Prostate gland (tissue), 2 donors: ENCODE measurements around the gene CERS6. TPM values are rescaled to one million over a fixed set of nuclear protein-coding genes. Genes with fewer than 3 reads are reported as not detected.

Experiments
- DNase-seq: peaks from one replicate; pipeline ENCODE4 v3.0.0-alpha.2; 2019; ENCODE audit warnings: low spot score
- H3K27ac ChIP-seq, 2 donors: fragments of 200-600 bp; sonication (generic); 2 replicates each; pipeline ENCODE4 v1.5.1; 2017 to 2019
- H3K27me3 ChIP-seq: fragments of 200-600 bp; sonication (generic); replicated peaks from 2 replicates; pipeline ENCODE4 v1.5.1; 2019; ENCODE audit not compliant: insufficient read depth
- H3K36me3 ChIP-seq, 2 donors: fragments of 200-600 bp; sonication (generic); 1 replicate in 1 of 2; 2 replicates in 1 of 2; pipeline versions ENCODE4 v1.5.1 to v1.8.1; 2017 to 2019
- H3K4me1 ChIP-seq: fragments of 200-600 bp; sonication (generic); replicated peaks from 2 replicates; pipeline ENCODE4 v1.5.1; 2019
- H3K4me3 ChIP-seq, 2 donors: fragments of 200-600 bp; sonication (generic); 2 replicates each; pipeline ENCODE4 v1.5.1; 2017 to 2019
- H3K9me3 ChIP-seq: fragments of 200-600 bp; sonication (generic); 2 replicates; pipeline ENCODE4 v1.5.1; 2017
- POLR2A ChIP-seq: fragments of 450-650 bp; IDR thresholded peaks from one replicate; pipeline ENCODE4 v1.6.1; 2016; ENCODE audit warnings: antibody characterized with exemption, mild to moderate bottlenecking
- POLR2AphosphoS5 ChIP-seq: sonication (generic); formaldehyde crosslinking; IDR thresholded peaks from one replicate; pipeline ENCODE4 v1.6.1; 2017; ENCODE audit warnings: antibody characterized with exemption
- WGBS: methylation state at CpG from one replicate; pipeline ENCODE4 v1.1.5; 2018; 5-methylcytosine and 5-hydroxymethylcytosine counted together
- intact Hi-C: fragments of 100-400 bp; cut with DNase I; formaldehyde crosslinking; loops from one replicate; pipeline ENCODE4 v1.14.2; 2022
- total RNA-seq, 2 donors: library from RNA; depleted of rRNA; stranded (reverse); fragments of >200 nt; gene quantifications; one replicate each; pipeline ENCODE4 v1.1.0, GENCODE V29; 2016
- TF ChIP-seq, protein P1 (sequence below), 4 experiments: fragments of 200-600 bp in 2 of 4; fragments of 450-650 bp in 2 of 4; sonication (generic) in 2 of 4; IDR thresholded peaks; 1 replicate in 3 of 4; 2 replicates in 1 of 4; pipeline ENCODE4 v1.5.1; 2016 to 2019; ENCODE audit warnings: antibody characterized with exemption in 4 of 4, mild to moderate bottlenecking in 2 of 4, moderate library complexity in 2 of 4

The CERS6 gene
- total RNA-seq, 2 donors from 2014 or later, result 30.1 to 67.8 TPM

DNA sequence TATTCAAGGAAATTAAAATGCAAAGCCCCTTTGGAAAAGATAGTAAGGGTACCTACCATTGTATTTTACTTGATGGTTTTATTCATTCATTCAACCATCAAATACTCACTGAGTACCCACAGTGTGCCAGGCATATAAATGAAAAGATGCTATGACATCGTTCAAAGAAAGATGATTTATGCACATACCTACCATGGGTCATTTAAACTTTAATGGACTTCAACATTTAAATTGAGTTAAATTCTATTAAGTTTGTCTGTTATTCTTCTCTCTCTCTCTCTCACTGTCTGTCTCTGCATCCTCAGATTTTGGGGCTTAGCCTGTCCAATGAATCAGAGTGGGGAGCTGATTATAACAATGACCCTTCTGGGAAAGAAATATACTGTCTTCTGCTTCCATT, 87.9 kb downstream of the CERS6 start:
- no peak for DNase-seq
- TF ChIP-seq POLR2A (no peak), POLR2AphosphoS5 (no peak)
- TF ChIP-seq, protein P1, sequence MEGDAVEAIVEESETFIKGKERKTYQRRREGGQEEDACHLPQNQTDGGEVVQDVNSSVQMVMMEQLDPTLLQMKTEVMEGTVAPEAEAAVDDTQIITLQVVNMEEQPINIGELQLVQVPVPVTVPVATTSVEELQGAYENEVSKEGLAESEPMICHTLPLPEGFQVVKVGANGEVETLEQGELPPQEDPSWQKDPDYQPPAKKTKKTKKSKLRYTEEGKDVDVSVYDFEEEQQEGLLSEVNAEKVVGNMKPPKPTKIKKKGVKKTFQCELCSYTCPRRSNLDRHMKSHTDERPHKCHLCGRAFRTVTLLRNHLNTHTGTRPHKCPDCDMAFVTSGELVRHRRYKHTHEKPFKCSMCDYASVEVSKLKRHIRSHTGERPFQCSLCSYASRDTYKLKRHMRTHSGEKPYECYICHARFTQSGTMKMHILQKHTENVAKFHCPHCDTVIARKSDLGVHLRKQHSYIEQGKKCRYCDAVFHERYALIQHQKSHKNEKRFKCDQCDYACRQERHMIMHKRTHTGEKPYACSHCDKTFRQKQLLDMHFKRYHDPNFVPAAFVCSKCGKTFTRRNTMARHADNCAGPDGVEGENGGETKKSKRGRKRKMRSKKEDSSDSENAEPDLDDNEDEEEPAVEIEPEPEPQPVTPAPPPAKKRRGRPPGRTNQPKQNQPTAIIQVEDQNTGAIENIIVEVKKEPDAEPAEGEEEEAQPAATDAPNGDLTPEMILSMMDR (IDR thresholded peaks at IDR 0.05), result no peak
- H3K36me3 ChIP-seq, result no peaks in the 10 kb centered on the region
- no peaks in the 10 kb centered on the region for H3K27me3 ChIP-seq
- H3K4me3 ChIP-seq, result no peak overlapping the region
- intact Hi-C loops, result no loop called here
- WGBS, result 87% methylated on average over 1 of the region's 1 CpG
- H3K9me3 ChIP-seq, result no peaks in the 10 kb centered on the region
- H3K27ac ChIP-seq, result no peak overlapping the region
- H3K4me1 ChIP-seq, result no peaks in the 10 kb centered on the region

DNA sequence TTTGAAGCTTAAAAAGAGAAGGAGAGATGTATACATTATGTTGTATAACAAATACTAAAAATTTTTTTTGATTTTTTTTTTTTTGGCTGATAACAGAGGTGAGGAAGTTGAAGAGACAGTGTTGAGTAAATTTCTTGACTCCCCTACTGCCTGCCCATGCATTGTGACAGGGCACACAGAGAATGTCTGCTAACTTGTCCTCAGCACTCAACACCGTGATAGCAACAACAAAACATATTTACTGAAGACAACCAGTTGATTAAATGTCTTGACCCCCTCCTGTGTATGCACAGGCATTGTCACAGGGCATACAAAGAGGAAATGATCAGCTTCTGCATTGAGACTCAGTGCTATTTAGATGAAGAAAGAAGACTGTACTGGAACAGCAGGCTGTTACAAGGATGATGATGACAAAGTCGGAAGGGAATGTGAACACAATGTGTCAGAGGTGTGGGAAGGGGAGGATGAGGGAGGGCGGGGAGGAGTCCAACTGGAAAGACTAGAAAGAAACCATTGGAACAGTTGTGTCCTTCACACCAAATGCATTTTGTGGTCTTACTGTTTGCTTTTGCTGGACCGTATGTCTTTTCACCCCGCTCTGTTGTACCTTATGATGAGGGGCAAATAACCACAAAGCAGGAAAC, 89.5 kb downstream of the CERS6 start:
- no peaks in the 10 kb centered on the region for H3K9me3 ChIP-seq
- no peak for TF ChIP-seq POLR2A
- no peak for TF ChIP-seq POLR2AphosphoS5
- TF ChIP-seq, protein P1 (IDR thresholded peaks at IDR 0.05), result no peak
- H3K4me1 ChIP-seq, result no peaks in the 10 kb centered on the region
- H3K27ac ChIP-seq, result no peak overlapping the region
- intact Hi-C loops, result no loop called here
- no peaks in the 10 kb centered on the region for H3K27me3 ChIP-seq
- H3K36me3 ChIP-seq, result no peaks in the 10 kb centered on the region
- no peak overlapping the region for H3K4me3 ChIP-seq
- WGBS, result 55% methylated on average over 5 of the region's 5 CpGs
- DNase-seq, result no peak

DNA sequence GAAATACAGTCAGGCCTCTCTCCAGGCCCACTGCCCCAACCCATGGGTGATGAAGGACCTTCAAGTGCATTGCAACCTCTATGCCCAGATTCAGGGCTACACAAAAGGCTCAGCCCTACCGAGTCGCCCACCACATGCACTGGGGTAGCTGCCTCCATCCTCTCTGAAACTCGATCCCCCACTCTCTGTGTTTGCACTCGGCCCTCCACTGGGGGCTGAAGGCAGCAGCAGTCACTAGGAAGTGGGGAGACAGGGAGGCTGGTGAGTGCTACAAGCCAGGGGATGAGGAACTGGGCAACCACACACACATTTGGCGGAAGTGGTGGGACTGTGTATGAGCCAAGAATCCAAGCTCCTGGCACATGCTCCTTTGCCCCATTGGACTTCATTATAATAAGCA, 94.6 kb downstream of the CERS6 start:
- 79% methylated on average over 5 of the region's 5 CpGs for WGBS

DNA sequence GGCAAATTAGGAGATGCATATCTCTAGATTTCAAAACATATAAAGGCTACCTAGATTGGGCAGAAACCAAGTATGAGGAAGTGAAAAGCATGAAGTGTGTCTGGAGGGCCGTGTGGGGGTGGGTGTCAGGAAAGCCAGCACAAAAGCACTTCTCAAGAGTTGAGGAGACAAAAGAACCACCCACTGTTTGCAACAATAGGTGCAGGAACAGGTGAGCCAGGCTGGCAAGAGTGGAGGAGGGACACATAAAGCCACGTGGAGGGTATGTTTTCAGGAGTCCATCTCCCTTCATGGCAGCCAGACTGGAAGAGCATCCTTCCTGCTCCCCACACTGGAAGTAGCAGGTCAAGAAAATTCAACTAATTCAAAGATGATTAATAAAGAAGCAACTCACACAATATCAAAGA, 96.4 kb downstream of the CERS6 start:
- H3K27ac ChIP-seq, result no peak overlapping the region
- 65% methylated on average over 2 of the region's 2 CpGs for WGBS
- no peak for TF ChIP-seq POLR2AphosphoS5
- no peak for TF ChIP-seq POLR2A
- no peaks in the 10 kb centered on the region for H3K9me3 ChIP-seq
- no peaks in the 10 kb centered on the region for H3K4me1 ChIP-seq
- no peaks in the 10 kb centered on the region for H3K27me3 ChIP-seq
- no peak for DNase-seq
- intact Hi-C loops, result no loop called here
- H3K36me3 ChIP-seq, result no peaks in the 10 kb centered on the region
- H3K4me3 ChIP-seq, result no peak overlapping the region

More for the DNA sequence above, 94.6 kb downstream of the CERS6 start:
- Histone ChIP-seq H3K4me1 (no peaks in the 10 kb centered on the region), H3K9me3 (no peaks in the 10 kb centered on the region), H3K36me3 (no peaks in the 10 kb centered on the region), H3K4me3 (no peak overlapping the region), H3K27me3 (no peaks in the 10 kb centered on the region), H3K27ac (no peak overlapping the region)
- intact Hi-C loops, result no loop called here
- no peak for DNase-seq
- TF ChIP-seq, protein P1 (IDR thresholded peaks at IDR 0.05), result no peak
- TF ChIP-seq POLR2AphosphoS5 (no peak), POLR2A (no peak)

DNA sequence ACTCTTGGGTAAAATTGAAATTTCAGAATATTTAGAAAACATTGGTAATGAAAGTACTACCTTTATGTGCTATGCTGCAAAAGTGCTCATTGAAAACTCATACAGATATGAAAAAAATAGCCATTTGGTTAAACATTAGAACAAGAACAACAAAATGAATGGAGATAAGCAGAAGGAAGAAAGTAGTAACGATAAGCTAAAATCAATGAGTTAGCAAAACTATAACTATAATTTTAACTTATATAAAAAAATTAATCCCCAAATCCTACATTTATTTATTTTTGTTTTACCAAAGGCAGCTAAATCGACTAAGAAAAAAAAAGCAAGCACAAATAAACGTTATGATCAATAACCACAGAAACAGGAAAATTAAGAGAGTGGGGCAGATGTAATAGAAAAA, 99.2 kb downstream of the CERS6 start:
- no peak for DNase-seq
- H3K27ac ChIP-seq, result no peak overlapping the region
- TF ChIP-seq POLR2AphosphoS5 (no peak), POLR2A (no peak)
- TF ChIP-seq, protein P1 (IDR thresholded peaks at IDR 0.05), result no peak
- H3K4me1 ChIP-seq, result no peaks in the 10 kb centered on the region
- H3K9me3 ChIP-seq, result no peaks in the 10 kb centered on the region
- intact Hi-C loops, result no loop called here
- WGBS, result 92% methylated on average over 3 of the region's 3 CpGs
- no peaks in the 10 kb centered on the region for H3K27me3 ChIP-seq
- no peak overlapping the region for H3K4me3 ChIP-seq
- no peaks in the 10 kb centered on the region for H3K36me3 ChIP-seq
